GM12878 (cell line): ENCODE measurements around the gene ASIC2.

Source experiments
- CTCF ChIP-seq, 3 experiments: IDR thresholded peaks in 2 of 3; conservative IDR thresholded peaks in 1 of 3; 2 replicates each; pipeline ENCODE4 v1.5.1; 2011; ENCODE audit warnings: low read depth in 3 of 3, low read length in 3 of 3, mild to moderate bottlenecking in 3 of 3, control low read depth in 2 of 3, moderate library complexity in 2 of 3, inconsistent platforms in 1 of 3, mixed read lengths in 1 of 3; ENCODE audit not compliant: control insufficient read depth in 2 of 3, insufficient read depth in 1 of 3; ENCODE audit errors: extremely low read depth in 1 of 3
- EP300 ChIP-seq, 2 experiments: fragments of 150-350 bp in 1 of 2; IDR thresholded peaks; 2 replicates each; pipeline ENCODE4 v1.6.1; 2011 to 2012; ENCODE audit warnings: low read depth in 2 of 2, low read length in 2 of 2, borderline replicate concordance in 1 of 2, improper control_type of control experiment in 1 of 2, inconsistent platforms in 1 of 2; ENCODE audit not compliant: control insufficient read depth in 1 of 2
- MAX ChIP-seq: IDR thresholded peaks from 2 replicates; pipeline ENCODE4 v1.6.1; 2012; ENCODE audit warnings: low read depth, low read length, improper control_type of control experiment
- NFIC ChIP-seq: IDR thresholded peaks from 2 replicates; pipeline ENCODE4 v1.6.1; 2012; ENCODE audit warnings: low read depth, mild to moderate bottlenecking, inconsistent platforms, low read length, moderate library complexity
- POLR2AphosphoS5 ChIP-seq: IDR thresholded peaks from 2 replicates; pipeline ENCODE4 v1.6.1; 2011; ENCODE audit warnings: mild to moderate bottlenecking, low read length, inconsistent platforms
- TAF1 ChIP-seq: IDR thresholded peaks from 2 replicates; pipeline ENCODE4 v1.6.1; 2011; ENCODE audit warnings: mild to moderate bottlenecking, low read depth, low read length, borderline replicate concordance

GRCh38 chr17:33234233-33234632, 58.9 kb downstream of the ASIC2 start:
- no peak for TF ChIP-seq CTCF (IDR thresholded peaks at IDR 0.05 in 2 of 3, conservative IDR thresholded peaks at IDR 0.05 in 1 of 3; ENCODE audit: control insufficient read depth in 2 of 3, extremely low read depth in 1 of 3, insufficient read depth in 1 of 3, low read depth in 3 of 3, low read length in 3 of 3)
- no peak for TF ChIP-seq EP300 (IDR thresholded peaks at IDR 0.05; ENCODE audit: borderline replicate concordance in 1 of 2, control insufficient read depth in 1 of 2, low read depth in 2 of 2, low read length in 2 of 2)
- no peak for TF ChIP-seq MAX
- no peak for TF ChIP-seq TAF1
- TF ChIP-seq POLR2AphosphoS5, result no peak
- TF ChIP-seq NFIC, result no peak
